Neural cell (in vitro differentiated cells): ENCODE results near the gene NRP1.

Experiments
- CTCF ChIP-seq: fragments of 450-650 bp; IDR thresholded peaks from 2 replicates; pipeline ENCODE4 v1.5.1; 2014; ENCODE audit warnings: antibody characterized with exemption, mild to moderate bottlenecking, moderate library complexity; ENCODE audit not compliant: poor library complexity, severe bottlenecking
- EP300 ChIP-seq: fragments of 450-650 bp; conservative IDR thresholded peaks from 2 replicates; pipeline ENCODE4 v1.6.1; 2014; ENCODE audit warnings: antibody characterized with exemption, mild to moderate bottlenecking, moderate library complexity; ENCODE audit not compliant: poor library complexity, severe bottlenecking
- EZH2 ChIP-seq: fragments of 200-600, 300-800 bp; shearing (Covaris generic), sonication (generic); IDR thresholded peaks from 2 replicates; pipeline ENCODE4 v1.6.1; 2014; ENCODE audit warnings: antibody characterized with exemption, low read length, borderline replicate concordance, mild to moderate bottlenecking; ENCODE audit not compliant: insufficient read depth, poor library complexity, severe bottlenecking
- MXI1 ChIP-seq: fragments of 450-650 bp; conservative IDR thresholded peaks from 2 replicates; pipeline ENCODE4 v1.6.1; 2014; ENCODE audit warnings: antibody characterized with exemption, mild to moderate bottlenecking; ENCODE audit not compliant: poor library complexity, severe bottlenecking
- POLR2AphosphoS5 ChIP-seq: IDR thresholded peaks from 2 replicates; pipeline ENCODE4 v1.6.1; 2012
- RAD21 ChIP-seq: fragments of 450-650 bp; conservative IDR thresholded peaks from 2 replicates; pipeline ENCODE4 v1.6.1; 2014; ENCODE audit warnings: antibody characterized with exemption, mild to moderate bottlenecking, moderate library complexity
- REST ChIP-seq: IDR thresholded peaks from 2 replicates; pipeline ENCODE4 v1.6.1; 2012; ENCODE audit warnings: borderline replicate concordance
- SMC3 ChIP-seq: fragments of 450-650 bp; conservative IDR thresholded peaks from 2 replicates; pipeline ENCODE4 v1.6.1; 2014; ENCODE audit warnings: antibody characterized with exemption, mild to moderate bottlenecking, moderate library complexity; ENCODE audit not compliant: poor library complexity
- TAF1 ChIP-seq: IDR thresholded peaks from 2 replicates; pipeline ENCODE4 v1.6.1; 2012; ENCODE audit warnings: low read depth

- TF ChIP-seq CTCF (no peak), POLR2AphosphoS5 (no peak), SMC3 (no peak), EP300 (no peak), EZH2 (no peak), TAF1 (no peak), RAD21 (no peak), MXI1 (no peak), REST (no peak)
These were observed 47.2 kb upstream of the NRP1 start for GRCh38 chr10:33381451-33382215.
